GM15510 (cell line): ENCODE results near the gene MREG.

Source experiments
- POLR2A ChIP-seq: IDR thresholded peaks from 3 replicates; pipeline ENCODE4 v1.6.1; 2011; ENCODE audit warnings: borderline replicate concordance; ENCODE audit not compliant: insufficient read length; ENCODE audit errors: extremely low read depth

The MREG gene

DNA sequence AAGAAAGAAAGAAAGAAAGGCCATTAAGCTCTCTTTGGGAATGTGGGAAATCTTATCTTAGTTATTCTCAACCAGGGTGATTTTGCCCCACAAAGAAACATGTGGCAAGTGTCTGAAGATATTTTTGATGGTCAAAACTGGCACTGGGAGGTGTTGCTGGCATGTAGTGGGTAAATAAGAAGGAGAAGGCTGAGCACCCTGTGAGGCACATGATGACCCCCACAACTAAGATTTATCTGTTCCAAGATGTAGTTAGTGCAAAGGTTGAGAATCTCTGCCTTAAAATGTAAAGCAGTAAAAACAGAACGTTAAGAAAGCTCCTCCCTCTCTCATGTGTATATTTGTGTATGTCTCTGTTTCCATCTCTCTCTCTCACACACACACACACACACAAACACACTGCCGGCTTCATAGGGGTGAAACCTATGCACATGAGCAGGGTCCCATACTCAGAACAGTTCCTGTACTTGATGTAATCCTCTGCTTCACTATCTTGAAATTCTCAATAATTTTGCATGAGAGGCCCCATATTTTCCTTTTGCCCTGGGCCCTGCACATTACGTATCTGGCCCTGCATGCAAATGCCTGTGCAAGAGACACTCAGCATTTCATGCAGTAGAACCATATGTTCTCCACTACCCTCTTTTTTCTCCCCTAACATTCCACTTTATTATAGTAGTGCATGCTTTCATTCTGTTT is 94.3 kb downstream of the MREG start:
- no peak for TF ChIP-seq POLR2A

DNA sequence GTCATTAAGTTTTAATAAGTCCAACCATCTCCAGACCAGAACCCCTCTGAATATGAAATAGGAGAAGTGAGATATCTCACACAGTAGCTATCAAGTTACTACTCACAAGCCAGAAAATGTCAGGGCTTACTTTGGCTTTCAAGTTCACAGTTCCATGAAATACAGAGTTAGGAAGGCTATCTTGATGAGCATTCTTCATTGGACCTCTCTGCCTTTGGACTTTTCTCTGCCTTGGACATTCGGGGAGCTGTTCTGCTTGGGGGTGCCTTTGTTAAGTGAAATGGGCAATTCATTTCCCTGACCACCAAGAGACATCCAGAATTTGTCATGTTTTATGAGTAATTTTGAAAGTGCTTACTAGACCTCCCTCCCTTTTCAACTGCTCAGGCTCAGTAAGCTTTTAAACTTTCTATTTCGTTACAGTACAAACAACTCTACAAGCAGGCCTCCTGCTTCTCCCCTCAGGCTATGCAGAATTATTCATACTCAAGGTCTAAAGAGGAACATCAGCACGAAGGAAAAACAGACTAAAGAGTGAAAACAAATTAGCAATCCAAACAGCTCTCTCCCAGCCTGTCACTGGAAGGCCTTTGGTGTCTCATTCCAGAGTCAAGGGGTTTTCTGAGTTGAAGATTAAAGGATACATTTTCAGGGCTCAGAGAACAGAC is 95.3 kb downstream of the MREG start:
- no peak for TF ChIP-seq POLR2A

DNA sequence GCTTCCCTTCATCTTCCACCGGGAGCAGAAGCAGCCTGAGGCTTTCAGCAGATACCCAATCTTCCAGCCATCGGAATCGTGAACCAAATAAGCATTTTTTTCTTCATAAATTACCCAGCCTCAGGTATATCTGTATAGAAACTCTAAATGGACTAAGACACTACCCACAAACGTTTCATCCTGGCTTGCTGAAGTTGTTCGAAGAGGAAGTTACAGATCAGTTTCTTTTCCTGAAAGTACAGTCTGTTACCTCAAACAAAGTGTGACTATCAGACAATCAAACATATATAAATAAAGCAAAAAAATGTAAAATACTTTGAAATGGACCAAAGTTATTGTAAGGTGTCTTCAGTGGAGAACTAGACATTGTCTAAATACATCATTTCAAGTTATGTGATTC is 97.9 kb downstream of the MREG start:
- TF ChIP-seq POLR2A: no peak

DNA sequence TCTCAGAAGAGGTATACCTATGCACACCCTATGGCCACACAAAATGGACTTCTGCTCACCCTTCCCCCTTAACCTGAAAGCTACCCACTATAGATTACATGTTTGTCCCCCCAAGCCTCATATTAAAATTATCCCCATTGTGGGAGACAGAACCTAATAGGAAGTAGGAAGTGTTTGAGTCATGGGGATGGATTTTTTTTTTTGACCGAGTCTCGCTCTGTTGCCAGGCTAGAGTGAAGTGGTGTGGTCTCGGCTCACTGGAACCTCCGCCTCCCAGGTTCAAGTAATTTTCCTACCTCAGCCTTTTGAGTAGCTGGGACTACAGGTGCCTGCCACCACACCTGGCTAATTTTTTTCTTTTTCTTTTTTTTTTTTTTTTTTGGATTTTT is 98.6 kb downstream of the MREG start:
- no peak for TF ChIP-seq POLR2A

DNA sequence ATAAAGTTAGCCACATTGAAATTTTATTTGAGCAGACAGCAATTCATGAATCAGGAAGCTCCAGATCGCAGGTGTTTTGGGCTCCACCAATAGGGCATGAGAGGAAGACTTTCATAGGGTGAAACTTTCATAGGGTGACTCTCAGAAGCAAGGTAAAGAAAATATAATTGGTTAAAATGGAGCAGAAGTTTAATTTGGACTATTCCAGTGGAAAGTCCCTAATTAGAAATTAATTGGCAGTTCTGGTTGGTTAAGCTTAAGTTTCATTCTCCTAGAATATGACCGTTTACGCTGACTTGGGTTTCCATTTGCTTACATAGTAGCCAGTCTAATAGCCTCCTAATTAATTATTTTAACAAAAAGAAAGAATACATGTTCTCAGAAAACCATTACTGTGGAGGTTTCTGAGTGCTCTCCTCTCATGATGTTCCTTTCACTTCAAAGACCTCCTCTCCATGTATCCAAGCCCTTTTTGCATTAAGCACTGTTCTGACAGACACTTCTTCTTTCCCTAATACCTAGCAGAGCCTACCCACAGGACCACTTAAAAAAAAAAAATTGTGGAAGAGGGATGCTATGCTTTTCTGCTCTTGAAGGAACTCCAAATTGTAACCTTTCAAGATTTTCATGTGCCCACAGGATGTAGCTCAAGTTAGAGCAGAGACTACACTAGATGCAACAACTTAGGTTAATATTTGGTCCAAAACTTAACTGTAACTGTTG is 99.1 kb downstream of the MREG start:
- no peak for TF ChIP-seq POLR2A

DNA sequence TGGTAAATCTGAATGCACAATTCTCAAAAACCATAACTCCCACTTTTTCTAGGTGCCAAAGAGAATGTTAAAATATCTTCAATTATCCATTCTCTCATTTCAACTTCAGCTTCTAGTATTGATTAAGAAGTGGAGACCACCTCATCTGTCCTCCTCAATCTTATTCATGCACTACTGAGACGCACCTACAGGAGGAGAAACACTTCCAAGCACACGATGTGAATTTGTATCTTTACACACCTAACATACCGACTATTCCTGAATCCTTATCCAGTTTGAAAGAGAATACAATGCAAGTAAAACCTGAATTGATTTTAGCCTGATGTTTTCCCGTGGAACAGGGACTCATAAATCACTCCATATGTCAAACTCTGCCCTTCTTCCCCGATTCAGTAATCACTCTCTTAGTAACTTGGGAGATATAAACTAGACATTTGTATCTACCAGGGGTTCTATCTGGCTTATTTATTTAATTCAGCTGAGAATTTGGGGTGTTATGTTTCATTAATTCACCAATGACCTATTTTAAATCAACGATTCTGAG is 101.0 kb downstream of the MREG start:
- no peak for TF ChIP-seq POLR2A

DNA sequence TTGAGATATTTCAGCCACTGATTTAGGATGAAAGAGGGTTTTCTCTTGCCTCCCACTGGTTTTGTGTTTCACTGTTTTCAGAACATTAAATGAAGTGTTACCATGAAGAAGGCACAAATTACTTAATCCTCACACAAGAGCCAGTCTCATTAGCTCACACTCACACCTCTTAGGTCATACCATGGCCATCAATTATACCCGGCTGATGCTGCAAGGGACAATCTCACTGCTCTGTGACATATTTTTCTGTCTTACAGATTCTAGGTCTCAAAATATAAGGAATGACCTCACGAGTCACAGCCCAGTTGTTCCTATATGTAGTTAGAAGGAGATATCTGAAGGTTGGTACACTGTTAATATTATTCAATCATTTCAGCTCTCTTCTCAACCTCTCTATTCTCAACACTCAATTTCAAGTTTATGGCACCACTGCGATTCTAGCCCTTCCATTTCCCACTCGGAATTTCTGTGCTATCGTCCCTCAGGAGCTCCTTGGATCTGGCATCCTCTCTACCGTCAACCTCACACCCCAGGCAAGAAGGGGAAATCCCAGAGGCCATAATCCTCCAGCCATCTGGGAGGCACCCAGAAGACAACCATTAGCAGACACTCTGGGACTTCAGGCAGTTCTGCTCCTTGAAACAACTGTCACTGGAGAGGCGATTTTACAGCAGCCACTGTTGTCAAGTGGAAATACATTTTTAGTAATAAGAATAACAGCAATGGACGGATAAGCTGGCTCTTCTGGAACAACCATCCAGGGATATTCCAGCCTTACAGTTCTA is 101.9 kb downstream of the MREG start:
- TF ChIP-seq POLR2A: no peak

DNA sequence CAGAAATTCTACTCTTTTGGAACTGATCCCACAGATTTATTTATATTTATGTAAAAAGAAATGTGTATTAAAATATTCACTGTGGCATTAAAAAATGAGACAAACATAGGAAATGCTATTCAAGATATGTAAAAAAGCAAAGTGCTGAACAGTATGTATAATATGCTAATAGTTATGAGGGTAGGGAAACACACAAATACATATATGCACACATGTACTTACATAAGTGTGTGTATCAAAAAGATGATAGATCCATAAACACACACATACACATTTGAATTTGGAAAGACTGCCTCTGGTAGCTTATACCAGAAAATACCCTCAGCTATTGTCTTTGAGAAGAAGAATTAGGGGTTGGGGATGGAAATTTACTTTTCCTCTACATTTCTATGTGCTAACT is 103.2 kb downstream of the MREG start:
- TF ChIP-seq POLR2A: no peak

DNA sequence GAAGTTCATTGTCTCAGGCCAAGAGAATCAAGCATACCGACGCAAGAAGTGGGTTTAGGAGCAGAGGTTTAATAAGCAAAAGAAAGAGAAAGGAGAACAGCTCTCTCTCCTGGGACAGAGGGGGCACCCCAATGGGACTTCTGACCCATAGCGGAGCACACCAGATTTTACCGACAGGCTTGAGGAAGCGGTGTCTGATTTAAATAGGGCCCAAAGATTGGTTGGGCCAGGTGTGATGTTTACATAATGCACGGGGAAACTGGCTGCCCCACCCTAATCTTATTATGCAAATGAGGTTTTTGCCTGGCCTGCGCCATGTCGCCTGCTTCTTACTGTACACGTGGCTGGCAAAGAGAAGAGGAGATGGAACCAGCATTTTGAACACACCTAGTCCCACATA is 106.2 kb downstream of the MREG start:
- no peak for TF ChIP-seq POLR2A

DNA sequence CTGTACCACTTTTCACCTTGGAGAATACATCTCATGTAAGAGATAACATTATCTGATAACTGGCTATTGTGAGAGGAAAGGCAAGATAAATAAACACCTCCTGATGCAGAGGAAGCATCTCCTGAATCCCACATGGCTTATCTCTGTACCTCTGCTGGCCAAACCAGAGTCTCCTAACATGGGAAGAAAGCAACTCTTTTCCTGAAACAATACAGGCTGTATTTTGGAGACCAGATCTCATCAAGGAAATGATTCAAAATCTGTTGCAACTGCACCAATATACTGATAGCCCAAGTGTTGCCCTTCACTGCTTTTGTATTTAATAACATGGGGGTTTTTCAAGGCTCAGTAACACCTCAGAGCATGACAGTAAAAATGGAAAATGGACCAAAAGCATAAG is 106.9 kb downstream of the MREG start:
- no peak for TF ChIP-seq POLR2A

DNA sequence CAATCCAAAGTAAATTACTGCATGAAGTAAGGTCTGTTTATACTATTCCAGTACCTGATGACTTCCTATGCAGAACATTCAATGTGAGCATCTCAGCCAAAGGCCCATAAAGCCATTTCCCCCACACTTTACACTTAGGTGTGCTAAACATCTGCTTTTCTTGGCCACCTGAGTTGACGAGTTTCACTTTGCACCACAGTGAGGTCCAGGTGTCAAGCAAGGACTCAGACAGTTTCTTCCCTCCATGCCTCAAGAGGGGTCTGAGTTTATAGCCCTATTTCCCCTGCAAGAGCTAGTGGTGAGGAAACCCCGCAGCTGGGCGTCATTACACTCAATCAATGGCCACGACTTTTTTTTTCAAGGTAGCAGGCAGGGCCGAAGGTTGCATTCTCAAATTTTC is 107.7 kb downstream of the MREG start:
- TF ChIP-seq POLR2A: no peak

DNA sequence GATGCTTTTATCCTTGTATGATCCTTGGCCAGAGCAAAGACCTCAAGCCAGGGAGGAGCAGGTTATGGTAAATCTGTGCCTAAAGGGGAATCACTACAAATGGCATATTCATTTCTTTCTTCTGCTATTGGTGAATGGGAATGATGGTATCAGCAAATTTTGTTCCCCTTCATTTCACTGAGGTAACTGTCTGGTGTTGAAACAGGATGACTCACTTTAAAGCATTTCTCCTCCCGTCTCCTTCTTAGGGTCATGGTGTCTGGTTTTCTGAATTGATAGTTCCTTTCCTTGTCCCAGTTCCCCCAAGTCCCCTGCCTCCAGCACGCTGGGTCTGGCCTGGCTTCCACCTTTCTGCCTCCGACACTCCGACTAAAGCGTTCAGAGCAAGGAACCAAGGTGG is 109.2 kb downstream of the MREG start:
- no peak for TF ChIP-seq POLR2A

DNA sequence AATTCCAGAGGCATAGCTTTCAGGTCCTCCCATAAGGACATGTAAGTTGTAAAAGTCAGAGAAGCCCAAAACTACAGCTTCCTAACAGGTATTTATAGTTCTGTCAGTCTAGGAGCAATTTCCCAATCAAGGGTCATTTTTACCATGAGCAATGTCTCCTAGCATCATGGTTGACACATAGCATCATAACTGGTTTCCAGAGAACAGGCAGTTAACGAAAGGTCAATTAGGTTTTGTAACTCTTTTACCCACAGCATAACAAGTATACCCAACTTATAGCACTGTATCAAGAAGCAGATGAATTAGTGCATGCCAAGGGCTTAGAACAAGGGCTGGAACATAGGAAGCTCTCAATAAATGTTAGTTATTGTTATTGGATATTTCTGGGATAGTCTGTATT is 110.1 kb downstream of the MREG start:
- no peak for TF ChIP-seq POLR2A

DNA sequence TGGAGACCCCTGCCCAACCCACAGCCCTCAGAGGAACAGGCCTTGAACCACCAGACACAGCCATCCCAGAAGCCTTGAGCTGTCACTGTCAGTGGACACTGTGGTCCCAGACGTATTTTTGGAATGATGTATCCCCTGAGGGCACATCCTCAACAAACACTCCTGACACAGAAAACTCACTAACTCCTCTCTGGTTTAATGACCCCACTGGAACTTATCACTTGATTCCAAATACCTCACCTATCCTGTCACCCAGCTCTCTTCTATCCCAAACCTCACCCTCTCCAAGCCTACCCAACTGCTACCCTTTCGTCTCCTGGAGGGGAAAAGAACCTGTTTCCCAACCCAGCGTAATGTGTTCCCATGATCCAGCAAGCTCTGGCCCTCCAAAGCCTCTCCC is 111.6 kb downstream of the MREG start:
- TF ChIP-seq POLR2A: no peak

DNA sequence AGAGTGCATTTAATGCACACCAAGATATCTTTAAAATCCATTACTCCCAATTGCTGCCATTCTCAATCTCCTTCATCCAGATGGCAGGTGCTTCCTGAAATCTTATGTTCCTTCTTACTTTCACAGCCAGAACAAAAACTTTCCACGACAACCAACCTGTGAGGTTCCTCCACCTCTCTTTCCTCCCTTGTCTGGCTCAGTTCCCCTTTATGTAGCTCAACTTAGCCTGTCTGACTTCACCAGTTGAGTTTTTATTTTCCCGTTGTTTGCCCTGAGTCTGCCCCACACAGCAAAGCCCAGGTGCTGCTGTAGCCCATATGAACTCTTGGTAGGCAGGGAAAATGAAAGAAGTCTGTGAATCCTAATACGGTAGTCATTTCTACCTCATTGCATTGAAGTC is 112.5 kb downstream of the MREG start:
- TF ChIP-seq POLR2A: no peak

DNA sequence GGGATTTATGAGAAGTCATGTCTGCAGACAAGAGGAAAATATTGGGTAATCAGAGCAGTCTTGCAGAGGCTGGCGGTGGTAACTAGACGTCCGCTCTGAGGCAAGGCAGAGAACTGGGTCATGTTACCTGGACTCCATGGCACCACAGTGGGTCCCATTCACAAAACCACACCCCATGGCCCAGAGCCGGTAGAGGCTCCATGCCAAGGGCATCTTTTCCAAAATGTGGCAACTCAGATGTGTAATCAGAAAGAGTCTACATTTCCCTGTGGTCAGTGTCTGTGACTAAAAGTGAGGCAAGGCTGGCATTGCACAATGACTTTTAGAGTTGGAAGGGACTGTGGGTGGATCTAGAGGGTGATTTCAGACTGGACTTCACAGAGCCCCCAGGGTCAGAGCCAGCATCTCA is 113.1 kb downstream of the MREG start:
- no peak for TF ChIP-seq POLR2A
